Measurements from ENCODE around the gene C1orf216.

GRCh38 chr1:35672116-35672515, 46.6 kb downstream of the C1orf216 start:
- no peak for TF ChIP-seq HCFC1 (IDR thresholded peaks at IDR 0.05; ENCODE audit: low read length)
- TF ChIP-seq, protein P1, sequence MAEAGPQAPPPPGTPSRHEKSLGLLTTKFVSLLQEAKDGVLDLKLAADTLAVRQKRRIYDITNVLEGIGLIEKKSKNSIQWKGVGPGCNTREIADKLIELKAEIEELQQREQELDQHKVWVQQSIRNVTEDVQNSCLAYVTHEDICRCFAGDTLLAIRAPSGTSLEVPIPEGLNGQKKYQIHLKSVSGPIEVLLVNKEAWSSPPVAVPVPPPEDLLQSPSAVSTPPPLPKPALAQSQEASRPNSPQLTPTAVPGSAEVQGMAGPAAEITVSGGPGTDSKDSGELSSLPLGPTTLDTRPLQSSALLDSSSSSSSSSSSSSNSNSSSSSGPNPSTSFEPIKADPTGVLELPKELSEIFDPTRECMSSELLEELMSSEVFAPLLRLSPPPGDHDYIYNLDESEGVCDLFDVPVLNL (IDR thresholded peaks at IDR 0.05; ENCODE audit: low read depth, low read length) = no peak
- no peak for TF ChIP-seq POLR2A (IDR thresholded peaks at IDR 0.05; ENCODE audit: low read depth, low read length)
- TF ChIP-seq, protein P2, sequence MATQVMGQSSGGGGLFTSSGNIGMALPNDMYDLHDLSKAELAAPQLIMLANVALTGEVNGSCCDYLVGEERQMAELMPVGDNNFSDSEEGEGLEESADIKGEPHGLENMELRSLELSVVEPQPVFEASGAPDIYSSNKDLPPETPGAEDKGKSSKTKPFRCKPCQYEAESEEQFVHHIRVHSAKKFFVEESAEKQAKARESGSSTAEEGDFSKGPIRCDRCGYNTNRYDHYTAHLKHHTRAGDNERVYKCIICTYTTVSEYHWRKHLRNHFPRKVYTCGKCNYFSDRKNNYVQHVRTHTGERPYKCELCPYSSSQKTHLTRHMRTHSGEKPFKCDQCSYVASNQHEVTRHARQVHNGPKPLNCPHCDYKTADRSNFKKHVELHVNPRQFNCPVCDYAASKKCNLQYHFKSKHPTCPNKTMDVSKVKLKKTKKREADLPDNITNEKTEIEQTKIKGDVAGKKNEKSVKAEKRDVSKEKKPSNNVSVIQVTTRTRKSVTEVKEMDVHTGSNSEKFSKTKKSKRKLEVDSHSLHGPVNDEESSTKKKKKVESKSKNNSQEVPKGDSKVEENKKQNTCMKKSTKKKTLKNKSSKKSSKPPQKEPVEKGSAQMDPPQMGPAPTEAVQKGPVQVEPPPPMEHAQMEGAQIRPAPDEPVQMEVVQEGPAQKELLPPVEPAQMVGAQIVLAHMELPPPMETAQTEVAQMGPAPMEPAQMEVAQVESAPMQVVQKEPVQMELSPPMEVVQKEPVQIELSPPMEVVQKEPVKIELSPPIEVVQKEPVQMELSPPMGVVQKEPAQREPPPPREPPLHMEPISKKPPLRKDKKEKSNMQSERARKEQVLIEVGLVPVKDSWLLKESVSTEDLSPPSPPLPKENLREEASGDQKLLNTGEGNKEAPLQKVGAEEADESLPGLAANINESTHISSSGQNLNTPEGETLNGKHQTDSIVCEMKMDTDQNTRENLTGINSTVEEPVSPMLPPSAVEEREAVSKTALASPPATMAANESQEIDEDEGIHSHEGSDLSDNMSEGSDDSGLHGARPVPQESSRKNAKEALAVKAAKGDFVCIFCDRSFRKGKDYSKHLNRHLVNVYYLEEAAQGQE (IDR thresholded peaks at IDR 0.05; ENCODE audit: low read depth, low read length) = no peak
- TF ChIP-seq NFYA (IDR thresholded peaks at IDR 0.05; ENCODE audit: borderline replicate concordance, low read depth, low read length) = no peak
- no peak for TF ChIP-seq TAF1 (IDR thresholded peaks at IDR 0.05; ENCODE audit: borderline replicate concordance, low read depth, low read length)
- TF ChIP-seq EZH2 (IDR thresholded peaks at IDR 0.05; ENCODE audit: borderline replicate concordance, control insufficient read depth, low read depth, low read length) = no peak
- no peak for TF ChIP-seq BCL3 (IDR thresholded peaks at IDR 0.05; ENCODE audit: borderline replicate concordance, insufficient read depth, low read depth, low read length, poor library complexity, severe bottlenecking)
- no peak for TF ChIP-seq NFYB (IDR thresholded peaks at IDR 0.05; ENCODE audit: insufficient read depth, low read depth, low read length)
- TF ChIP-seq, protein P3, sequence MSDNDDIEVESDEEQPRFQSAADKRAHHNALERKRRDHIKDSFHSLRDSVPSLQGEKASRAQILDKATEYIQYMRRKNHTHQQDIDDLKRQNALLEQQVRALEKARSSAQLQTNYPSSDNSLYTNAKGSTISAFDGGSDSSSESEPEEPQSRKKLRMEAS (IDR thresholded peaks at IDR 0.05; ENCODE audit: low read depth, low read length) = no peak
- no peak for TF ChIP-seq POLR2AphosphoS5 (IDR thresholded peaks at IDR 0.05; ENCODE audit: low read length)
- TF ChIP-seq ESRRA (IDR thresholded peaks at IDR 0.05; ENCODE audit: low read length) = no peak
- TF ChIP-seq CTCF (IDR thresholded peaks at IDR 0.05 in 2 of 3, conservative IDR thresholded peaks at IDR 0.05 in 1 of 3; ENCODE audit: control insufficient read depth in 2 of 3, extremely low read depth in 1 of 3, insufficient read depth in 1 of 3, low read depth in 3 of 3, low read length in 3 of 3) = no peak
